K562 (cell line): ENCODE data around the gene DLGAP1. TPM values are rescaled to one million over a fixed set of nuclear protein-coding genes. Genes with fewer than 3 reads are reported as not detected.

Experiments used
- AFF4 ChIP-seq: sonication (generic); formaldehyde crosslinking; IDR thresholded peaks from 2 replicates; pipeline ENCODE4 v1.8.0; 2023; ENCODE audit warnings: mild to moderate bottlenecking, missing genetic modification reagents
- CTCF ChIP-seq, 3 experiments: IDR thresholded peaks in 2 of 3; conservative IDR thresholded peaks in 1 of 3; 2 replicates each; pipeline ENCODE4 v1.5.1; 2011 to 2012; ENCODE audit warnings: low read length in 3 of 3, mild to moderate bottlenecking in 3 of 3, control low read depth in 2 of 3, improper control_type of control experiment in 1 of 3, inconsistent platforms in 1 of 3, low read depth in 1 of 3, mixed read lengths in 1 of 3, moderate library complexity in 1 of 3; ENCODE audit not compliant: insufficient read depth in 2 of 3
- E4F1 ChIP-seq: fragments of 250-450 bp; sonication (Bioruptor Pico); IDR thresholded peaks from 2 replicates; pipeline ENCODE4 v1.5.0; 2021; ENCODE audit warnings: mild to moderate bottlenecking, borderline replicate concordance
- ELK1 ChIP-seq: sonication (generic); formaldehyde crosslinking; IDR thresholded peaks from 2 replicates; pipeline ENCODE4 v1.8.1; 2022; ENCODE audit warnings: missing genetic modification reagents
- MYC ChIP-seq, 2 experiments: fragments of 250-450 bp in 1 of 2; sonication (Bioruptor Pico) in 1 of 2; IDR thresholded peaks; 2 replicates each; pipeline versions ENCODE4 v1.5.1 to v1.6.1; 2012 to 2021; ENCODE audit warnings: low read depth in 2 of 2, borderline replicate concordance in 1 of 2, improper control_type of control experiment in 1 of 2, low read length in 1 of 2, mild to moderate bottlenecking in 1 of 2, moderate library complexity in 1 of 2
- RBFOX2 ChIP-seq: fragments of 200-400 bp; formaldehyde crosslinking; IDR thresholded peaks from 2 replicates; pipeline ENCODE4 v1.6.1; 2017; ENCODE audit warnings: low read depth, mild to moderate bottlenecking, low read length, moderate library complexity
- SRF ChIP-seq, 2 experiments: fragments of 250-450, 450-650 bp in 1 of 2; sonication (Bioruptor Pico) in 1 of 2; sonication (generic) in 1 of 2; formaldehyde crosslinking; IDR thresholded peaks; 2 replicates each; pipeline versions ENCODE4 v1.5.0 to v1.5.1; 2020 to 2022; ENCODE audit warnings: mild to moderate bottlenecking in 1 of 2, missing genetic modification reagents in 1 of 2
- TGIF2 ChIP-seq: sonication (generic); formaldehyde crosslinking; IDR thresholded peaks from 2 replicates; pipeline ENCODE4 v1.8.1; 2022; ENCODE audit warnings: mild to moderate bottlenecking, missing genetic modification reagents, moderate library complexity
- ZNF12 ChIP-seq: sonication (generic); formaldehyde crosslinking; IDR thresholded peaks from 2 replicates; pipeline ENCODE4 v1.4.0; 2020; ENCODE audit warnings: mild to moderate bottlenecking, missing genetic modification reagents
- ZNF280A ChIP-seq: fragments of 450-650 bp; IDR thresholded peaks from 2 replicates; pipeline ENCODE4 v1.6.1; 2018; ENCODE audit warnings: mild to moderate bottlenecking, low read depth; ENCODE audit not compliant: partially characterized antibody
- polyA plus RNA-seq, 8 experiments: library from polyadenylated mRNA; depleted of rRNA in 4 of 8; stranded (reverse) in 5 of 8; unstranded in 3 of 8; fragments of >200 nt; fragmentation: Nextera tagmentation in 2 of 8; fragmentation: Illumina TruSeq in 1 of 8; extraction: Ambion mirVana in 2 of 8; extraction: Trizol in 1 of 8; gene quantifications; 2 replicates each; pipeline versions ENCODE4 v1.2.1 to v1.2.3, GENCODE V29; 2011 to 2014; ENCODE audit warnings: inconsistent platforms in 1 of 8, missing spikeins in 1 of 8
- total RNA-seq, 7 experiments: library from RNA; depleted of rRNA in 6 of 7; stranded (reverse); fragments of >200 nt in 6 of 7; fragmentation: Illumina TruSeq in 2 of 7; extraction: Trizol in 2 of 7; gene quantifications; 2 replicates each; pipeline versions ENCODE4 v1.2.1 to v1.2.3, GENCODE V29; 2011 to 2021; ENCODE audit warnings: low replicate concordance in 1 of 7

DLGAP1 gene
- total and polyA plus RNA-seq, 9 of the 15 experiments (the other 6 are each of a cell fraction or from before 2014, with no cell fraction given): 0.04 to 0.22 (median 0.08) TPM

- TF ChIP-seq ELK1 (CRISPR knock-in tag): no peak
- 0 out of 2 replicates have a peak, but pooled peaks have one; percentile 67 for TF ChIP-seq E4F1
- no peak for TF ChIP-seq MYC (IDR thresholded peaks at IDR 0.05; ENCODE audit: low read depth, low read length)
- TF ChIP-seq MYC (CRISPR knock-in tag; IDR thresholded peaks at IDR 0.05; ENCODE audit: borderline replicate concordance, low read depth): no peak; the same call in 1 of the 2 replicates
- 0 out of 4 replicates have a peak, but pooled peaks of 1 of the 2 experiments have one; percentile 11 for TF ChIP-seq SRF (CRISPR knock-in tag; IDR thresholded peaks at IDR 0.05)
- TF ChIP-seq RBFOX2: no peak
- no peak for TF ChIP-seq TGIF2 (CRISPR knock-in tag)
- peak; percentile 33; the same call in 1 of the 2 replicates for TF ChIP-seq AFF4 (CRISPR knock-in tag)
- TF ChIP-seq CTCF (IDR thresholded peaks at IDR 0.05 in 2 of 3, conservative IDR thresholded peaks at IDR 0.05 in 1 of 3; ENCODE audit: insufficient read depth in 2 of 3, low read depth in 1 of 3, low read length in 3 of 3): peak in 2 of 3 experiments; percentile 33 to 56; a peak in 3 of 6 replicates
- no peak for TF ChIP-seq ZNF280A
- no peak for TF ChIP-seq ZNF12
These were observed 801.8 kb downstream of the DLGAP1 start (continued) for GRCh38 chr18:3653263-3653850.
